ENCODE data around the gene ZNF574. TPM values are rescaled to one million over a fixed set of nuclear protein-coding genes. Genes with fewer than 3 reads are reported as not detected.

Gene ZNF574
- total RNA-seq, 1 experiment from 2014 or later = 22.4 TPM

DNA sequence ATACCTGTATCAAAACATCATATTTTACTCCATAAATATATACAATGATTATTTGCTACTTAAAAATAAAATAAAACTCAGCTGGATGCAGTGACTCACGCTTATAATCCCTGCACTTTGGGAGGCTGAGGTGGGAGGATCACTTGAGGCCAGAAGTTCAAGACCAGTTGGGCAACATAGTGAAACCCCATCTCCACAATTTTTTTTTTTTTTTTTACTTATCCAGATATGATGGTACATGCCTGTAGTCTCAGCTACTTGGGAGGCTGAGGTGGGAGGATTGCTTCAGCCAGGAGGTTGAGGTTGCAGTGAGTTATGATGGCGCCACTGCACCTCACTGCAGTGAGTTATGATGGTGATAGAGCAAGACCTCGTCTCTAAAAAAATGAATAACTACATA is 33.9 kb downstream of the ZNF574 start:
- no peak overlapping the region for H3K4me3 Mint-ChIP-seq (ENCODE audit: unreplicated experiment)
- no peaks in the 10 kb centered on the region for H3K36me3 ChIP-seq (ENCODE audit: control insufficient read depth, insufficient read depth, low read length)
- 0 out of 2 replicates have a peak, but pooled peaks cover 1% of the 10 kb centered on the region for H3K27me3 ChIP-seq (replicated peaks; ENCODE audit: control insufficient read depth, insufficient read depth, low read length)
- ChIA-PET CTCF (interaction anchor here (1.1 kb wide), 1 partner anchor 30 kb away, joined by 4 read pairs; no protein-coding TSS in a partner anchor), POLR2A (no interaction called here)
- no peak for DNase-seq
- no peaks in the 10 kb centered on the region for H3K4me1 Mint-ChIP-seq (ENCODE audit: low read depth, unreplicated experiment)
- no TSS peak for BruUV-seq (replicated peaks)
- no peaks in the 10 kb centered on the region for H3K9me3 Mint-ChIP-seq (ENCODE audit: unreplicated experiment)
- H3K4me1 ChIP-seq = no peaks in the 10 kb centered on the region; the same call in 1 of the 2 replicates
- TF ChIP-seq CTCF (IDR thresholded peaks at IDR 0.05; ENCODE audit: insufficient read depth in 1 of 2, low read depth in 1 of 2, low read length in 1 of 2, severe bottlenecking in 1 of 2, unreplicated experiment in 1 of 2) = no peak
- no peaks in the 10 kb centered on the region for H3K9me3 ChIP-seq
- peaks cover 16% of the 10 kb centered on the region for H3K27me3 Mint-ChIP-seq (ENCODE audit: insufficient read depth, unreplicated experiment)
- no peak overlapping the region for H3K4me3 ChIP-seq (ENCODE audit: low read depth, low read length)
- no peaks in the 10 kb centered on the region for H3K36me3 Mint-ChIP-seq (ENCODE audit: insufficient read depth, unreplicated experiment)
- intact Hi-C loops (cut with micrococcal nuclease; ENCODE audit: unreplicated experiment) = no loop called here
- no peak overlapping the region for H3K27ac Mint-ChIP-seq (ENCODE audit: unreplicated experiment)

- DNase-seq = no peak
- Mint-ChIP-seq H3K9me3 (ENCODE audit: unreplicated experiment) (no peaks in the 10 kb centered on the region), H3K4me1 (ENCODE audit: low read depth, unreplicated experiment) (no peaks in the 10 kb centered on the region), H3K36me3 (ENCODE audit: insufficient read depth, unreplicated experiment) (no peaks in the 10 kb centered on the region), H3K27ac (ENCODE audit: unreplicated experiment) (no peak overlapping the region), H3K4me3 (ENCODE audit: unreplicated experiment) (no peak overlapping the region), H3K27me3 (ENCODE audit: insufficient read depth, unreplicated experiment) (peaks cover 11% of the 10 kb centered on the region)
- no peaks in the 10 kb centered on the region; the same call in 1 of the 2 replicates for H3K4me1 ChIP-seq
- H3K27me3 ChIP-seq (replicated peaks; ENCODE audit: control insufficient read depth, insufficient read depth, low read length) = no peaks in the 10 kb centered on the region
- POLR2A ChIA-PET = no interaction called here
- no peak for TF ChIP-seq CTCF (IDR thresholded peaks at IDR 0.05; ENCODE audit: insufficient read depth in 1 of 2, low read depth in 1 of 2, low read length in 1 of 2, severe bottlenecking in 1 of 2, unreplicated experiment in 1 of 2)
- H3K9me3 ChIP-seq = no peaks in the 10 kb centered on the region
- CTCF ChIA-PET = no interaction called here
- no peak overlapping the region for H3K4me3 ChIP-seq (ENCODE audit: low read depth, low read length)
- H3K36me3 ChIP-seq (ENCODE audit: control insufficient read depth, insufficient read depth, low read length) = no peaks in the 10 kb centered on the region
- no TSS peak for BruUV-seq (replicated peaks)
- intact Hi-C loops (cut with micrococcal nuclease; ENCODE audit: unreplicated experiment) = no loop called here
Observed at GRCh38 chr19:42110658-42111057, 34.7 kb downstream of the ZNF574 start.

GRCh38 chr19:42111384-42111783 is 35.4 kb downstream of the ZNF574 start:
- Mint-ChIP-seq H3K4me3 (ENCODE audit: unreplicated experiment) (no peak overlapping the region), H3K9me3 (ENCODE audit: unreplicated experiment) (no peaks in the 10 kb centered on the region), H3K36me3 (ENCODE audit: insufficient read depth, unreplicated experiment) (no peaks in the 10 kb centered on the region), H3K27me3 (ENCODE audit: insufficient read depth, unreplicated experiment) (peaks cover 10% of the 10 kb centered on the region), H3K27ac (ENCODE audit: unreplicated experiment) (no peak overlapping the region), H3K4me1 (ENCODE audit: low read depth, unreplicated experiment) (no peaks in the 10 kb centered on the region)
- H3K27me3 ChIP-seq (replicated peaks; ENCODE audit: control insufficient read depth, insufficient read depth, low read length) = no peaks in the 10 kb centered on the region
- no TSS peak for BruUV-seq (replicated peaks)
- H3K4me1 ChIP-seq = no peaks in the 10 kb centered on the region; the same call in 1 of the 2 replicates
- POLR2A ChIA-PET = no interaction called here
- no peak for TF ChIP-seq CTCF (IDR thresholded peaks at IDR 0.05; ENCODE audit: insufficient read depth in 1 of 2, low read depth in 1 of 2, low read length in 1 of 2, severe bottlenecking in 1 of 2, unreplicated experiment in 1 of 2)
- no peaks in the 10 kb centered on the region for H3K36me3 ChIP-seq (ENCODE audit: control insufficient read depth, insufficient read depth, low read length)
- intact Hi-C loops (cut with micrococcal nuclease; ENCODE audit: unreplicated experiment) = no loop called here
- no peak overlapping the region for H3K4me3 ChIP-seq (ENCODE audit: low read depth, low read length)
- H3K9me3 ChIP-seq = no peaks in the 10 kb centered on the region
- CTCF ChIA-PET = no interaction called here
- no peak for DNase-seq

All from Caco-2 (cell line).